ENCODE data around the gene P2RX1. TPM values are rescaled to one million over a fixed set of nuclear protein-coding genes. Genes with fewer than 3 reads are reported as not detected.

P2RX1 gene
- total RNA-seq, 1 donor from 2014 or later = not detected

DNA sequence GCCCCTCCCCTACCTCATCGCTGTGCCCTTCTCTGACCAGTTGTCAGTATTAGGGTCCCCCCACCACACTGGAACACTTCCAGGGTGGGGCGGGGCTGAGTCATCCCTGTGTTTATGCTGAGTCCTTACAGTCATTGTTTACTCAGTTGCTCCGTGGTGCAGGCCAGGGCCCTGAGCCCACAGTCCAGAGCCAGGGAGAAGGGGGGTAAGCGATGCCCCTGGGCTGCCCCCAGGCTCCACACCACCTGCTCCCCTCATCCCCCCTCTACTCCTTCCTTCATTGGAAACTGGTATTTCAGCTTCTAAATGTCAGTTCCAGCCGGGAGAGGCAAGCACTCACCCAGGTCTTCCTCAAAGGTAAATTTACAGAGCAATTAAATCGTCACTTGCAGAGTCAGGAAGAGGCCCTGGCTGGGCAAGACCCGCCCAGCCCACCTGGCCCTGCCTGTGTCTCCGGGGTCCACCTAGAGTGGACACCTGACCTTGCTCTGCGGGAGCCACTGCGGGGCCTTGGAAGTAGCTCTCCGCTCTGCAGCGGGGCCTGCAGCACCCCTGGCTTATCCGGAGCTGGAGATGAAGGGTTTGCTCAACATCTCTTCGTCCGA lies 43.1 kb upstream of the P2RX1 start:
- Mint-ChIP-seq H3K27ac (ENCODE audit: unreplicated experiment) (no peak overlapping the region), H3K4me1 (ENCODE audit: unreplicated experiment) (peaks cover 17% of the 10 kb centered on the region), H3K27me3 (ENCODE audit: unreplicated experiment) (peaks cover 23% of the 10 kb centered on the region), H3K36me3 (ENCODE audit: unreplicated experiment) (no peaks in the 10 kb centered on the region), H3K9me3 (ENCODE audit: unreplicated experiment) (no peaks in the 10 kb centered on the region), H3K4me3 (ENCODE audit: unreplicated experiment) (no peak overlapping the region)
- TF ChIP-seq, protein P1, sequence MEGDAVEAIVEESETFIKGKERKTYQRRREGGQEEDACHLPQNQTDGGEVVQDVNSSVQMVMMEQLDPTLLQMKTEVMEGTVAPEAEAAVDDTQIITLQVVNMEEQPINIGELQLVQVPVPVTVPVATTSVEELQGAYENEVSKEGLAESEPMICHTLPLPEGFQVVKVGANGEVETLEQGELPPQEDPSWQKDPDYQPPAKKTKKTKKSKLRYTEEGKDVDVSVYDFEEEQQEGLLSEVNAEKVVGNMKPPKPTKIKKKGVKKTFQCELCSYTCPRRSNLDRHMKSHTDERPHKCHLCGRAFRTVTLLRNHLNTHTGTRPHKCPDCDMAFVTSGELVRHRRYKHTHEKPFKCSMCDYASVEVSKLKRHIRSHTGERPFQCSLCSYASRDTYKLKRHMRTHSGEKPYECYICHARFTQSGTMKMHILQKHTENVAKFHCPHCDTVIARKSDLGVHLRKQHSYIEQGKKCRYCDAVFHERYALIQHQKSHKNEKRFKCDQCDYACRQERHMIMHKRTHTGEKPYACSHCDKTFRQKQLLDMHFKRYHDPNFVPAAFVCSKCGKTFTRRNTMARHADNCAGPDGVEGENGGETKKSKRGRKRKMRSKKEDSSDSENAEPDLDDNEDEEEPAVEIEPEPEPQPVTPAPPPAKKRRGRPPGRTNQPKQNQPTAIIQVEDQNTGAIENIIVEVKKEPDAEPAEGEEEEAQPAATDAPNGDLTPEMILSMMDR (IDR thresholded peaks at IDR 0.05) = no peak
- no peak for DNase-seq (ENCODE audit: extremely low spot score, unreplicated experiment)

DNA sequence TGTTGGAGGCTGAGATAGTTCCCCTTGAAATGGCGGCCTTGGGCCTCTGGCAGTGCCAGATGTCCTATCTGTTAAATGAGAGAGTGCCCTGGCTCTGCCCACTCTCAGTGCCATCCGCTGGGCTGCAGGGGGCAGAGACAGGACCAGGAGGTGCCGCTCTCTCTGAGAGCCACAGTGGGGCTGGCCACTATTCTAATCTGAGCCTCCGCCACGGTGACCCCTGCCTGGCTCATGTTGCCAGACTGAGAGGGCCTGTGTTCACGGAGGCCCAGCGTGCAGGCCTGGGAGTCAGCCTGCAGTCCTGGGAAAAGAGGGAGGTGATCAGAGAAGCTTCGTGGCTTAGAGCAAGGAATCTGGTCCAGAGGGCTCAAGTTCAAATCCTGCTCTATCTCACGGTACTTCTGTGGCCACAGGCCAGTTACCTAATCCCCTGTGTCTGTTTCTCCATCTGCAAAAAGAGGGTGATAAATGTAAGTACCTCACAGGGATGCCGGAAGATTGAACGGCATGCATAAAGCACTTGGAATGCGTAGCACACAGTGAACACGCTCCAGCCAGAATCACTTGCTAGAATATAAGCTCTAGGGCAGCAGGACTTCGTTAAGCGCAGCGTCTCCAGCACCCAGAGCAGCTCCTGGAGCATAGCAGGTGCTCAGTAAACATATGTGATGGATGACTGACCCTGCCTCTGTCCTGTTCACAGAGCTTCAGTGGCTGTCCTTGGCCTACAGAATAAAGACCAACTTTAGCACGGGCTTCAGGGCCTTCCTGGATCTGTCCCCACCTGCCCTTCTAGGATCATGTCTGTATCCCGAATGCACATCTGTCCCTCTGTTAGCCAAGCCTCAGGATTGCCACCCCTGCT lies 41.7 kb upstream of the P2RX1 start:
- TF ChIP-seq, protein P1 (IDR thresholded peaks at IDR 0.05) = no peak
- peak overlapping the region; percentile 35 for H3K27ac Mint-ChIP-seq (ENCODE audit: unreplicated experiment)
- H3K4me1 Mint-ChIP-seq (ENCODE audit: unreplicated experiment) = peaks cover 12% of the 10 kb centered on the region
- no peaks in the 10 kb centered on the region for H3K9me3 Mint-ChIP-seq (ENCODE audit: unreplicated experiment)
- DNase-seq (ENCODE audit: extremely low spot score, unreplicated experiment) = no peak
- H3K4me3 Mint-ChIP-seq (ENCODE audit: unreplicated experiment) = no peak overlapping the region
- peaks cover 18% of the 10 kb centered on the region for H3K27me3 Mint-ChIP-seq (ENCODE audit: unreplicated experiment)
- H3K36me3 Mint-ChIP-seq (ENCODE audit: unreplicated experiment) = no peaks in the 10 kb centered on the region

DNA sequence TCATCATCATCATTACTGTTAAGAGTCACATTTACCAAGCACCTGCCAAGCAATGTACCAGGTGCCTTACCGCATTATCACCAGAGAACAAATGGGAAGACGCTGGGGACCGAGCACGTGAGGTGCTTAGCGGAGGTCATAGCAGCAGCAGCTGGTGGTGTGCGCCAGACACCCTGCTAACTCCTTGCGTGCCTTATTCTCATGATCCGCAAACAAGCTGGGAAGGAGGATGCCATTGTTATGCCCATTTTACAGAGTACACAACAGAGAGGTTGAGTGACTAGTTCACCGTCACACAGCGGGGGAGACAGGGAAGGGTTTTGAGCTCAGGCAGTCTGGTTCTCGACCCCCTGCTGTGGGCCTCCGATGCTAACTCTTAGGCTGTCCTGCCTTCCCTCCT lies 40.7 kb upstream of the P2RX1 start:
- TF ChIP-seq, protein P1 (IDR thresholded peaks at IDR 0.05) = no peak
- H3K9me3 Mint-ChIP-seq (ENCODE audit: unreplicated experiment) = no peaks in the 10 kb centered on the region
- no peak for DNase-seq (ENCODE audit: extremely low spot score, unreplicated experiment)
- peaks cover 6% of the 10 kb centered on the region for H3K4me1 Mint-ChIP-seq (ENCODE audit: unreplicated experiment)
- no peak overlapping the region for H3K27ac Mint-ChIP-seq (ENCODE audit: unreplicated experiment)
- H3K27me3 Mint-ChIP-seq (ENCODE audit: unreplicated experiment) = peaks cover 8% of the 10 kb centered on the region
- no peak overlapping the region for H3K4me3 Mint-ChIP-seq (ENCODE audit: unreplicated experiment)
- no peaks in the 10 kb centered on the region for H3K36me3 Mint-ChIP-seq (ENCODE audit: unreplicated experiment)

DNA sequence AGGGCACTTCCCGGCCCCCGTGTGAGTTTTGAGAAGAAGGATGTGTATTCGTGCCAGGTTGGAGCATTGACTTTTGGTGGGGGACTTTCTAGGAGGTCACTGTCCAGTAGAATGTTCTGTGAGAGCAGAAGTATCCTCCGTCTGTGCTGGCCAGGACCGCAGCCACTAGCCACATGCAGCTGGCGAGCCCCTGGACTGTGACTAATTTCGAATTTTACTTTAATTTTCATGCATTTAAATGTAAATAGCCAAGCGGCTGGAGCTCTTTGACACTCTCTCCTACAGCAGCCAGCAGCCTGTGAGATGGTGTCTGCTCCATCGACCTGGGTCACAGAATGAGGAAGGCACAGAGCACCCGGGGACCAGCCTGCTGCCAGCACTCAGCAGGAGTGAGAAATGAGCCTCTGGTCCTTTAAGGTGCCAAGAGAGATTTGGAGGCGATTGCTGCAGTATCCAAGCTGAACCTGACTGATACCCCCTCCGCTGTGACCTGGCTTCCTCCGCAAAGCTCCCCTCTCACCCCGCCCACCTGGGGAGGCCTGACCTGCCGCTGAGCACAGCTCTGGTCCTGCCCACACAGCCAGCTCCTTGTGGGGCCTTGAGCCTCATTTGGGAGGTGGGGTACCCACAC lies 40.2 kb upstream of the P2RX1 start:
- H3K4me1 Mint-ChIP-seq (ENCODE audit: unreplicated experiment) = peaks cover 6% of the 10 kb centered on the region
- H3K9me3 Mint-ChIP-seq (ENCODE audit: unreplicated experiment) = no peaks in the 10 kb centered on the region
- peaks cover 7% of the 10 kb centered on the region for H3K27me3 Mint-ChIP-seq (ENCODE audit: unreplicated experiment)
- no peak overlapping the region for H3K27ac Mint-ChIP-seq (ENCODE audit: unreplicated experiment)
- no peak overlapping the region for H3K4me3 Mint-ChIP-seq (ENCODE audit: unreplicated experiment)
- no peaks in the 10 kb centered on the region for H3K36me3 Mint-ChIP-seq (ENCODE audit: unreplicated experiment)
- no peak for DNase-seq (ENCODE audit: extremely low spot score, unreplicated experiment)
- TF ChIP-seq, protein P1 (IDR thresholded peaks at IDR 0.05) = no peak

DNA sequence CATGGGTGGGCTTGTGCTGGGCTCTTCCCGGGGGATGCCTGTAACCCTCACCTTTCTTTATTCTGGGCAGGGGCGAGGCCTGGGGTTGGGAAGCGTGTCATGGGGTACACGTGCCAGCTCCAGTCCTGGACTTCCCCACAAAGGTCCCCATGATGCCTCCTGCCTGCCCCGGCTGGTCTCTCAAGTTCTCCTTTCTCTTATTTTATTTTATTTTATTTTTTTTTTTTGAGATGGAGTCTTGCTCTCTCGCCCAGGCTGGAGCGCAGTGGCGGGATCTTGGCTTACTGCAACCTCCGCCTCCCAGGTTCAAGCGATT lies 39.4 kb upstream of the P2RX1 start:
- TF ChIP-seq, protein P1 (IDR thresholded peaks at IDR 0.05) = no peak
- Mint-ChIP-seq H3K27ac (ENCODE audit: unreplicated experiment) (no peak overlapping the region), H3K27me3 (ENCODE audit: unreplicated experiment) (peaks cover 3% of the 10 kb centered on the region), H3K9me3 (ENCODE audit: unreplicated experiment) (no peaks in the 10 kb centered on the region), H3K4me1 (ENCODE audit: unreplicated experiment) (peaks cover 6% of the 10 kb centered on the region), H3K36me3 (ENCODE audit: unreplicated experiment) (no peaks in the 10 kb centered on the region), H3K4me3 (ENCODE audit: unreplicated experiment) (no peak overlapping the region)
- DNase-seq (ENCODE audit: extremely low spot score, unreplicated experiment) = no peak

Data from osteocyte (in vitro differentiated cells).